ENCODE results near the gene SDCCAG8. TPM values are rescaled to one million over a fixed set of nuclear protein-coding genes. Genes with fewer than 3 reads are reported as not detected.
A peak's percentile ranks its signal among the peaks of the same experiment; 100 is the strongest.

Gene SDCCAG8
- total RNA-seq, 1 experiment from 2014 or later: 10.0 TPM

- H3K23ac ChIP-seq (ENCODE audit: insufficient read length, low read depth, low read length): no peak overlapping the region
- peak overlapping the region; percentile 74 for H2AFZ ChIP-seq (ENCODE audit: low read length)
- Mint-ChIP-seq H3K36me3 (ENCODE audit: insufficient read depth in 1 of 3, low read depth in 3 of 3) (peaks cover 0 to 5% (median 5%) of the 10 kb centered on the region in 3 experiments; a peak in 4 of 7 replicates), H3K27me3 (ENCODE audit: low read depth) (no peaks in the 10 kb centered on the region), H3K4me1 (peaks cover 17 to 24% of the 10 kb centered on the region in 2 experiments), H3K27ac (peak overlapping the region; percentile 28 to 90 (median 72); a peak in 6 of 7 replicates), H3K4me3 (peak overlapping the region; percentile 9 to 55; a peak in 4 of 5 replicates), H3K9me3 (no peaks in the 10 kb centered on the region)
- no peaks in the 10 kb centered on the region for H3K27me3 ChIP-seq (ENCODE audit: insufficient read depth, low read length)
- H3K23me2 ChIP-seq (ENCODE audit: insufficient read length, low read depth, low read length, poor library complexity, severe bottlenecking): no peaks in the 10 kb centered on the region
- no peak overlapping the region for H3K14ac ChIP-seq (ENCODE audit: insufficient read depth, low read length)
- no peaks in the 10 kb centered on the region for H3K9me3 ChIP-seq (ENCODE audit: control insufficient read depth, low read depth, low read length)
- H2BK20ac ChIP-seq (ENCODE audit: low read depth, low read length, poor library complexity, severe bottlenecking): no peak overlapping the region
- DNase-seq: peak; percentile 47
- H2BK5ac ChIP-seq (ENCODE audit: insufficient read length, low read length): no peak overlapping the region
- no peak overlapping the region for H4K91ac ChIP-seq (ENCODE audit: insufficient read length, low read depth, low read length)
- no peaks in the 10 kb centered on the region for H4K20me1 ChIP-seq (ENCODE audit: control insufficient read depth, insufficient read depth, insufficient read length)
- H3T11ph ChIP-seq (ENCODE audit: low read length): no peak overlapping the region
- peak overlapping the region; percentile 30 for H3K4me2 ChIP-seq (ENCODE audit: insufficient read depth, insufficient read length, low read length)
- TF ChIP-seq, protein P1, sequence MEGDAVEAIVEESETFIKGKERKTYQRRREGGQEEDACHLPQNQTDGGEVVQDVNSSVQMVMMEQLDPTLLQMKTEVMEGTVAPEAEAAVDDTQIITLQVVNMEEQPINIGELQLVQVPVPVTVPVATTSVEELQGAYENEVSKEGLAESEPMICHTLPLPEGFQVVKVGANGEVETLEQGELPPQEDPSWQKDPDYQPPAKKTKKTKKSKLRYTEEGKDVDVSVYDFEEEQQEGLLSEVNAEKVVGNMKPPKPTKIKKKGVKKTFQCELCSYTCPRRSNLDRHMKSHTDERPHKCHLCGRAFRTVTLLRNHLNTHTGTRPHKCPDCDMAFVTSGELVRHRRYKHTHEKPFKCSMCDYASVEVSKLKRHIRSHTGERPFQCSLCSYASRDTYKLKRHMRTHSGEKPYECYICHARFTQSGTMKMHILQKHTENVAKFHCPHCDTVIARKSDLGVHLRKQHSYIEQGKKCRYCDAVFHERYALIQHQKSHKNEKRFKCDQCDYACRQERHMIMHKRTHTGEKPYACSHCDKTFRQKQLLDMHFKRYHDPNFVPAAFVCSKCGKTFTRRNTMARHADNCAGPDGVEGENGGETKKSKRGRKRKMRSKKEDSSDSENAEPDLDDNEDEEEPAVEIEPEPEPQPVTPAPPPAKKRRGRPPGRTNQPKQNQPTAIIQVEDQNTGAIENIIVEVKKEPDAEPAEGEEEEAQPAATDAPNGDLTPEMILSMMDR (conservative IDR thresholded peaks at IDR 0.05): no peak
- H2AK5ac ChIP-seq (ENCODE audit: insufficient read length, low read length): no peak overlapping the region
- WGBS (ENCODE audit: extremely low coverage, insufficient read length, low lambda C conversion rate): no CpG with 5 or more reads among the region's 12 CpGs
- H3K79me2 ChIP-seq (ENCODE audit: insufficient read depth, low read length): no peaks in the 10 kb centered on the region
- H2BK15ac ChIP-seq (ENCODE audit: low read depth, low read length): no peak overlapping the region
- no peak overlapping the region for H3K9ac ChIP-seq (ENCODE audit: extremely low read depth, insufficient read length, low read length)
- no peaks in the 10 kb centered on the region for H3K4me1 ChIP-seq (ENCODE audit: insufficient read depth, low read length)
- no peaks in the 10 kb centered on the region for H3K79me1 ChIP-seq (ENCODE audit: insufficient read depth, low read depth, low read length, poor library complexity, severe bottlenecking)
- no peak overlapping the region for H4K5ac ChIP-seq (ENCODE audit: insufficient read length, low read depth, low read length)
- no peak overlapping the region for H3K18ac ChIP-seq (ENCODE audit: insufficient read length, low read depth, low read length)
- H3K27ac ChIP-seq (ENCODE audit: insufficient read length, low read depth, low read length): no peak overlapping the region
- H2BK120ac ChIP-seq (ENCODE audit: low read depth, low read length, poor library complexity, severe bottlenecking): no peak overlapping the region
- no peak overlapping the region for H3K4ac ChIP-seq (ENCODE audit: low read depth, low read length)
- H4K8ac ChIP-seq (replicated peaks; ENCODE audit: insufficient read length, low read depth, low read length): no peak overlapping the region
- no peak overlapping the region for H3K56ac ChIP-seq (ENCODE audit: insufficient read length, low read depth, low read length)
- no peak overlapping the region for H2BK12ac ChIP-seq (ENCODE audit: insufficient read length, low read depth, low read length)
Observed at GRCh38 chr1:243316366-243316989, 60.6 kb downstream of the SDCCAG8 start.
